Myocyte (in vitro differentiated cells): ENCODE measurements around the gene ASTN2. TPM values are rescaled to one million over a fixed set of nuclear protein-coding genes. Genes with fewer than 3 reads are reported as not detected.

ENCODE experiments used
- DNase-seq: peaks from one replicate; pipeline ENCODE4 v3.0.0-alpha.2; 2012; ENCODE audit warnings: low read depth
- total RNA-seq: library from RNA; depleted of rRNA; stranded (reverse); fragments of >200 nt; gene quantifications from 2 replicates; pipeline ENCODE4 v1.2.3, GENCODE V29; 2014

The ASTN2 gene
- total RNA-seq, 1 donor from 2014 or later, result 25.3 TPM

DNA sequence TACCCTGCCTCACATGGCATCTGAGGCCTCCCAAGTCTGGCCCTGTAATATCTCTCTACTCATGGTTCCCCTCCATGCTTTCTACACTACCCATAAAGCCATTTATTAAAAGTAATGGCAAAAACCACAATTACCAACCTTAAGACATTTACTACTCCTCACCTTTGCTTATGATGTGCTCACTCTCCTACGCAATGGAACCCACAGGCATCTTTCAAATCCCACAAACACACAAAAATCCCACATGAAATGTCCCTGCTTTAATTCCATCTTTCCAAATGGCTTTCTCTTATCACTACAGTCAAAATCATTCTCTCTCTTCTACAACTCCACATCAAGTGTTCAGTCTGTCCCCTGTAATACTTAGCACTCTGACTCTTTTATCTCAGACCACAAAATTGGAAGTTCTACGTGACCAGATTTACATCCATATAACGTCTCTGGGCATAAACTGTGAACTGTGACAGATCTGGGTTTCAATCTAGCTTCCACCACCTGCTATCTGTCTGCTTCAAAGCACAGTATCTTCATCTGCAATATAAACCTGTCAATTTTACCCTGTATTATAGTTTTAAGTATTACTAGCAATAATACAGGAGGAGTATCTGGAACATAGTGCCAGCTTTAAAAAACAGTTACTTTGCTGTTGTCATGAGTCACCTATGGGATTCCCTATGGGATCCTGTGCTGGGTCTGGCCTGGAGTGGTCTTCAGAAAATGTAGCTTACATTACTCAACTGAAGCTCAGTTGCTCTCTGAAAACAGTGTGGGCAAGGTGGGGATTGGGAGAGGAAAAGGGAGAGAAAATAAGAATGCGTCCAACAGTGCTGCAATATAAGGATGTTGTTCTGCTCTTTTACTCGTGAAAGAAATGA is 864.8 kb downstream of the ASTN2 start:
- DNase-seq, result no peak

DNA sequence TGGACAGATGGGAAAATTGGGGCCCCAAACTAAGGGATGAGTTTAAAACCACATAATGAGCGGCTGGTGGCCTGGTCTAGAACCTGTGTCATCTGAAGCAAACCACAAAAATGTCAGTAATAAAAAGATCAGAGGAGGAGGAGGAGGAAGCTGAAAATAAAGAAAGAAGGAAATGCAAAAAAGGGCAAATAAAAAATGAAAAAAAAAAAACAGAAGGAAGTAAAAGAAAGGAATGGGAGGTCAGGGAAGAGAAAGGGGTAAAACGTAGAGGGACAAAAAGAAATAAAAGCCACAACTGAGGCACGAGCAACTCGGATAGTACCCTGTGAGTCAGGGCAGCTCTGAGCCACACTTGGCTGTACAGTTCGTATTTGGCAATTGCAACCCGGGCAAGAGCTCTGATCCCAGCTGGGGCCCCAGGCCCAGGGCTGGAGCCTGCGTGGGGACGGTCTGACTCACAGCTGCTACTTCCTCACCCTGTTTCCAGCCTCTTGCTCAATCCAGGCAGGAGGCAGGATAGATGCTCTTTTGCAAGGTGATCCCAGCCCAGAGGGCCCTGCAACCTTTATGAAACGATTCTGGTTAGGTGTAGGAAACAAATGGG is 865.7 kb downstream of the ASTN2 start:
- peak; percentile 90 for DNase-seq

DNA sequence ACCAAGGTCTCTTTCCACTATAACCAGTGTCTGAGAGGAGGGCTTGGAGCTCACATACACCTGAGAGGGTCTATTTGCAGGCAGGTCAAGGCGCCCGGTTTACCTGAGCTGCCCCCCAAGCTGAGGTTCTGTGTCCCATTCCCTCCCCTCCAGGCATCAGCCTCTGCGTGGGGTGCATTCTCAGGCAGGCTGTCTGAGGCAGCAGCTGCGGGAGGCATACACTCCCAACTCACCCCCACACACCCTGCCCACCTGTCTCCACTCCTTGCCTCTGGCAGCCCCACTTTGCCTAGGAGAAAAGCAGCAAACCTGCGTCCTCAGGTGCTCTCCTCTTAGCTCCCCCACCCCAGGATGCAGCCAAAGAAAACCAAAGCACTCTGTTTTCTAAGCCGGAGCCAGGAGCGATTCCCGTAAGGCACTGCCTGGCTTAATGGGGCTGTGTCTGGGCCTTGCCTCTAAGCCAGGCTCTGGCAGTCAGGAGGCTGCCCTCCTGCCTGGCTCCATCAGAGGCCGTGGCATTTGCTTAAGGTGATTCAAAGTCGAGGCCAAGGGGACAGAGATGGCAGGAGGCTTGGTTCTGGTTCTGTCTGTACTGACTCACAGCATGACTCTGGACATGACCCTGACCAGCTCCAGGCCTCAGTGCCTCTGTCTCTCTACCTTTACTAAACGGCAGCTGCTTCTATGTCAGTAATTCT is 867.0 kb downstream of the ASTN2 start:
- DNase-seq, result no peak

DNA sequence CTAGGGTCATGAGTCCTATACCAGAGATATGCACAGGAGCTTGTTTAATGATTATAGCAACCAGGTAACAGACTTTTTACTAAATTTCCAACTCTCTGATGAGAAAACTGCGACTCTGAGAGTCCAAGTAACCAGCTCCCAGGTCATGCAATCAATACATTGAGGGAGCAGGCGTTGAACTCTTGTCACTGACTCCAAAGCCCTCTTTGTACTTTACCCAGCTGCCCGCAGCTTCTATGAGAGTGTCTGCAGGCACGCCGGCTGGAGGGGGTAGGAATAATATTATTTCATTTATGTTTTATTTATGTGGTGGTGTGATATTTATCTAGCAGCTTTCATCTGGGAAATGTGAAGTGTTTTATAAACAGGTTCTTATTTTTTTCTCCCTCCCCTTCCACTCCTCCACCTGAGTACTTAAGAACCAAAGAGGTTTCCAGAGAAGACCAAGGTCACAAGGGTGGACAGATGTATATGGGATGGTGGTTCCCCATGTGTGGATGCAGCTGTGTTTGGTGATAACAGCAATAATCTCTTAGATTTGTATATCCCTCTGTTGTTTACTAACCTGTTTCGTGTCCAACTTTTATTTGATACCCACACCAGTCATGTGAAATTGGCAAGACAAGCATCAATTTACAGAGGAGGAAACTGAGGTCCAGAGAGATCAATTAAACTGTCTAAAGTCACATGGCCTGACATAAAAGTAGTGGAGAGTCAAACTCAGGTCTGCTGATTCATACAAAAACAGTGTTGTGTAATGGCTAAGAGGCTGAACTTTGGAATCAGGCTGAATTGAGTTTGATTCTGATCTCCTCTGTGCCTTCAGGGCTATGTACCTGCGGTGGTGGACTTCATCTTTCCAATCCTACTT is 867.9 kb downstream of the ASTN2 start:
- DNase-seq, result no peak

DNA sequence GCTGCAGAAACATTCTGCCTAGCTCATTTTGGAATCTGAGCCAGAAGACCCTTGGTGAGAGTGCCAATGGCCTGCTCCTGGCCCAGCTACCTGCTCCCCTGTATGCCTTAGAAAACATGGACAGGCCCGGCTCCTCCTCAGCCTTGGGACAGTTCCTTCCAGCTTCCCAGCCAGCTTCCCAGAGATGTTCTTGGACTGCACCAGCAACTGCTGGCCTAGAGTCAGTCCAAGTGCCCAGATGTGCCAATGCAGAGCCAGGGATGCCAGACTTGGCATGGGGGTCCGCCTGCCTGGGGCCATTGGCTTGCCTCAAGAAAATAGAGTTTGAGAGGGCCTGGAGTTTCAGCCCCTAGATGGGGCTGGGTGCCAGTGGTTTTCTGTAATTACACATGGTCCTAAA is 870.0 kb downstream of the ASTN2 start:
- DNase-seq, result no peak

DNA sequence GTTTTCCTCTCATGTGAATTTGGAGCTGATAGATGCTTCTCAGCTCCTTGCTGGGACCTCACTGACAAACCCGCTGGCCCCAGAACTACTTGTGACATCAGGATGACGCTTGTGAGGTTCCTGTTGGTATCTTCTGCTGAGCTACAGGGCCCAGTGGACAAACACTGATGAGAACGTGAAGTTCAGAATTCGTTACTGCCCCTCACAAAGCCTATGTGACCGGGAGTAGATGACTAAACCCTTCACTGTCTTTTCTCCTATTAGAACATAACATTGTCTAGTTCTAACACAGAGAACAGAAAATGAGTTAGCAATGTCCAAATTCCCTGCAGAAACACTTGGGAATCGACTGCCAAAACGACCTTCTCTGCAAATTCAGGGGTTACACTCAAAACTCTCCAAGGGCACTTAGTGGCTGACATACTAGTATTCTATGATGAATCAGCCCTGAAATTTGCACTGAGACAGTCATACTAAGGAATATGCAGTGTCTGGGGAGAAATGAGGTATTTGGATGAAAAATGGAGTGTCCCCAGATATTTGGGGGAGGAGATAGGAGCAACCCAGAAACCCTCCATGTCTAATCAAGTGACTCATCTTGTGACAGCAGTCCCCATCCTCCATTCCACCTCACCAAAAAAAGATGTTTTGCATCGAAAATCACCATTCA is 871.0 kb downstream of the ASTN2 start:
- DNase-seq, result no peak

DNA sequence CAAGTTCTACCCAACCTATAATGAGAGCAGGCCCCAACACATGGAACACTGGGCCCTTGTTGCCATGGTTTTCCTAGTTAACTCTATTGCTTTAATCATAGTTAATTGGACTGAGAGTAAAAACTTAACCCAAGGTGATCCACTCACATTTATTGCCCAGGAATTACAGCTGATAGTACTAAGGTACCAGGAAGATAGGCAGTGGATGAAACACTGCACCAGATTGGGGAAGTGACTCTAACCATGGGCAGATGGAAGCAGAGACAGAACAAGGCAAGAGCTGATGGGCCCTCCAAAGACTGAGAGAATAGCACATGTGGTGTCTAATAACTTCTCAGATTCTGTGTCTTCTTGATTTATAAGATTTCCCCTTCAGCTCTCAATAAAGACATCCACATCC is 873.5 kb downstream of the ASTN2 start:
- no peak for DNase-seq

DNA sequence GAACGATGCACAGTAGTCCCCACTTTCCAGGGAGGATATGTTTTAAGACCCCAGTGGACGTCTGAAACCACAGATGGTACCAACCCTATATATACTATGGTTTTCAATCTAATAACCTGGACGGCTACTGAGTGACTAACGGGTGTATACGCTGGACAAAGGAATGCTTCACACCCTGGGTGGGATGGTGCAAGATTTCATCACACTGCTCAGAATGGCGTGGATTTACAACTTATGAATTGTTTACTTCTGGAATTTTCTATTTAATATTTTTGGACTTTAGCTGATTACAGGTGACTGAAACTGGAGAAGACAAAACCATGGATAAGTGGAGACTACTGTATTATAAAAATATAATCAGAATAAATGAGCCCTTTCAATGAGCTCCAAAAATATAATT is 875.3 kb downstream of the ASTN2 start:
- no peak for DNase-seq

DNA sequence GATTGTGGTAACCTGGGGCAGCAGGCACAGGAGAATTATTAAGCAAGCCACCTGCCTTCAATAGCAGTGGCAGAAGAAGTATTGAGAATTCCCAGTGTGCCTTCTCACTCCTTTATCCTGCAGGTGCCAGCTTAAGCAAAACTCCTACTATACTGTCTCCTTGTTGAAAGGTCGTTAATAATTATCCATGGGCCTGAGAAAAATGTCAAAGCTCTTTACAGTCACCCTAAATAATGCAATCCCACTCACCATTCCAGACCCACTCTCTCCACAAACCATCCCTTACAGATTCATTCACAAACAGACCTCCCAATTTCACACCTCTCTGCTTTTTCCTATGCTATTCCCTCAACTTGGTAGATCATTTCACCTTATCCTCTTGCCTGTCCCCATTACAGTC is 889.2 kb downstream of the ASTN2 start:
- no peak for DNase-seq

DNA sequence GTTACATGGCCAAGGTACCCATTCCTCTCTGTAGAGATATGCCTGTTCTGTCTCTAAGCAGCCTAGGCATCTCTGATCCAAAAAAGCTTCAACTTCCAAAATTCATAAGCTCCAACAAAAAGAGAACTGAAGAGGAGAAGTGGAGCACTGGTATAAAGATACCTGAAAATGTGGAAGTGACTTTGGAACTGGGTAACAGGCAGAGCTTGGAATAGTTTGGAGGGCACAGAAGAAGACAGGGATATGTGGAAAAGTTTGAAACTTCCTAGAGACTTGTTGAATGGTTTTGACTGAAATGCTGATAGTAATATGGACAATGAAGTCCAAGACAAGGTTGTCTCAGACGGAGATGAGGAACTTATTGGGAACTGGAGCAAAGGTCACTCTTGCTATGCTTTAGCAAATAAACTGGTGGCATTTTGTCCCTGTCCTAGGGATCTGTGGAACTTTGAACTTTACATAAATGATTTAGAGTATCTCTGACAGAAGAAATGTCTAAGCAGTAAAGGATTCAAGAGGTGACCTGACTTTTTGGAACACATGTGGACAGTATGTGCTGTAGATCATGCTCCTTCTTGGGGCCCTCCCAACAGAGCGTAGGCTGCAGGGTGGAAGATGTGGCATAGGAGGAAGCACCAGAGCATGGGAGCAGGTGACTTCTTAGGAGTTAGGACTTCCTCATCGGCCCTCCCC is 889.9 kb downstream of the ASTN2 start:
- no peak for DNase-seq

DNA sequence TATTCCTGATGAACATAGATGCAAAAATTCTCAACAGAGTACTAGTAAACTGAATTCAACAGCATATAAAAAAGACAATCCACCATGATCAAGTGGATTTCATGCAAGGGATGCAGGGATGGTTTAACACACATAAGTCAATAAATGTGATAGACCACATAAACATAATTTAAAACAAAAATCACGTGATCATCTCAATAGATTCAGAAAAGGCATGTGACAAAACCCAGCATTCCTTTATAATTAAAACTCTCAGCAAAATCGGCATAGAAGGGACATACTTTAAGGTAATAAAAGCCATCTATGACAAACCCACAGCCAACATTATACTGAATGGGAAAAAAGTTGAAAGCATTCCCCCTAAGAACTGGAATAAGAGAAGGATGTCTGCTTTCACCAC is 894.6 kb downstream of the ASTN2 start:
- no peak for DNase-seq

DNA sequence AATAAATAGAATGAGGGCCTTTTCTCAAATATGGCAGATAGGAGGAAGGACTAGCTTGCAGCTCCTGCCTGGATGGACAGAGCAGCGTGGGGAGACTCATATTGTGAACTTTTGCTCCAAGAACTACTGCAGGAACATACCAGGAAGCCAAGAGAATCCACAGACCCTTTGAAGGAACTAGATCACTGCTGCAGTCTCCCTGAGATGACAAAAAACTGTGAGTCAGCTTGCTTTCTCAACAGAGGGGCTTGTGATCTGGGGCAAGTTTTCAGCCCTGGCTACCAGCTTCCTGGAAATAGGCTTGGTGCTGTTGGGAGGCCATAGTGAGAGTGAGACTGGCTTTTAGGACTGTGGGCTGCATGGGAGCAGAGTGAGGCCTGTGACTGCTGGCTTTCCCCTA is 898.4 kb downstream of the ASTN2 start:
- no peak for DNase-seq

DNA sequence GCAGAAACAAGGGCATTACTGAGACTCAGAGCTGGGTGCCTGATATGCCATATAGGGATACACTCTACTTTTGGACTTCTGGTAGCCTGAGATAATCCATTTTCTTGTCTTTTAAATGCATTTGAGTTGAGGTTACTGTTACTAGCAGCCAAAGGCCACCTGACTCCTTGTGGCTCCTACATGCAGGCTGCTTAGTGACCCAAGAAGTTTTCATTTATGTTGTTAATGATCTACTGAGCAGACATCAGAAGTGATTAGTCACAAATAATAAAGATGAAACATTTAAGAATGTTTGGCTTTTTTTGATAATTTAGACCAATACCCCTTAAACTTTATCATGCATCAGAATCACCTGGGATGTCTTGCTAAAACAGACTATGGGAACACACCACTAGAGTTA is 899.3 kb downstream of the ASTN2 start:
- DNase-seq, result no peak

DNA sequence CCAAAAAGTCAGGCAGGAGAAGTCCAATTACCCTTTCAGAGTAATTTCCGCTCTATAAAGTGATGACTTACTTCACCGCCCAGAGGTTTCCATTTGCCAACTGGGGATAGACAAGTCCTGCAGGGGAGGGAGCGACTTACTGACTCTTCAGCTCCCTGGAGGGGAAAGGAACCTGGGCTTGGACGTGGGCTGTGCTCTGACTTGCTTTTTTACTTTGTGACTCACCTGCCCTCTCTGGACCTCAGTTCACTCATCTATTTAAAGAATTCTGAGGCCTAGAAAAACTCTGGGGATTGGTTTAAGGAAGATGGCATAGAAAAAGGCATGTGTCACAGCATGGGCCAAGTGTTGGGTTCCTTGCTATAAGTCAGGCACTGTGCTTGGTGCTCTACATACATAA is 908.2 kb downstream of the ASTN2 start:
- DNase-seq, result no peak

DNA sequence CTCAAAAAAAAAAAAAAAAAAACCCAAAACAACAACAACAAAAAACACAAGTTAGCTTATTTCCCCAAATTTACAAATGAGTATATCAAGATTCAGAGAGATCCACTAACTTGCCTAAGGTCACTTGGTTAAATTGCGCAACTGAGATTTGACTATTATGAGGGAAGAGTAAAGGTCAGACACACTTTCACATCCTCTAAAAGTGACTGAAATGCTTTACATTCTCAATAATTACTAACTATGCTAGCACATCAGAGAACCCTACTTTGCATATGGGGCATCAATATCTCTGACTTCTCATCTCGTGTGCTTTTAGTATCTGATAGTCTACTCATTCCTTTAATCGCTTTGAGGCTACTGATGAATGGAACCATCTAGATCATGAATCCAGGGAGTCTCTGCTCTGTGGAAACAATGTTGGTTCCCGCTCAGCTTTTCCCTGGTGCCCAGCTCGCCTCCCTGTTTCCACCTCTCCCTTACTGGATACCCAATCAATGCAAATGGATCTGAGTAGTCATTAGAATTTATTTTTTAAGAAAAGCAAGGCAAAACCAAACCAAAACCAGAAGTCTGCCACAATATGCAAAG is 909.9 kb downstream of the ASTN2 start:
- DNase-seq, result no peak

DNA sequence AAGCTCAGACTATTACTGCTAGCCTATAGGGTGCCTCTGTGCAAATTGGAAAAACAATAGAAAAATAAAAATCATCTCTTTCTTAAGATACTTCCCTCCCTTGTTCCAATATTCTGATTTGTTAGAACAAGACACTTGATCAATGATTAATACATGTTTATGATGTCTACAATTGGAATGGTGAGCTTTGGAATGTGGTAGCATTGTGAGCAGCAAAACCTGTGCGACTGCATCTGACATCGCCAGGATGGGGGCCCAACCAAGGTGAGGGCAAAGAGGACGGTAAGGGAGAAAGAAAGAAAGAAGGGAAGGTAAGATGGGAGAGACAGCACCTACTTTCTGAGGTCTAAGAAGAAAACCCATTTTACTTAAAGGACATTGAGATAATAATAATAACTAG is 910.8 kb downstream of the ASTN2 start:
- no peak for DNase-seq

DNA sequence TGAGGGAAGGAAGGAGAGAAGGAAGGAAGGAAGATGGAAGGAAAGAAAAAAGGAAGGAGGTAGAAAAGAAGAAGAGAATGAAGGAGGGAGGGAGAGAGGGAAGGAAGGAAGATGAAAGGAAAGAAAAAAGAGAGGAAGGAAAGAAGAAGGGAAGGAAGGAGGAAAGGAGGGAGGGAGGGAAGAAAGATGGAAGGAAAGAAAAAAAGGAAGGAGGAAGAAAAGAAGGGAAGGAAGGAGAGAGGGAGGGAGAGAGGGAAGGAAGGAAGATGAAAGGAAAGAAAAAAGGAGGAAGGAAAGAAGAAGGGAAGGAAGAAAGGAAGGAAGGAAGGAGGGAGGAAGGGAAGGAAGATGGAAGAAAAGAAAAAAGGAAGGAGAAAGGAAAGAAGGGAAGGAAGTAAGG is 912.1 kb downstream of the ASTN2 start:
- no peak for DNase-seq

DNA sequence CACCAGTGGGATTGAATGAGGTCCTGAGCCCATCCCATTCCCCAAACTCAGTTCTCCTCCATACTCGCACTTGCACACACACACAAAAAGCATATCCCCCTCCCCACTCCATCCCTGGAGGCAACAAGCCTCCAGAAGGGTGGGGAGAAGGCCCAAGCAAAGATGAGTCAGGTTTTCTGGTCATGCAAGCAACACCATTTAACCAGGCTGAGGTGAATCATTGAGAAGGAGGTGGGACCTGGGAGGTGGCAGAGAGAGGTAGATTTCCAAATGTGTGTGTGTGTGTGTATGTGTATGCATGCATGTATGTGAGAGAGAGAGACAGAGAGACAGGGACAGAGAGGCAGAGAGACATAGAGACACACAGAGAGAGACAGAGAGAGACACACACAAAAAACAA is 913.0 kb downstream of the ASTN2 start:
- DNase-seq, result no peak

DNA sequence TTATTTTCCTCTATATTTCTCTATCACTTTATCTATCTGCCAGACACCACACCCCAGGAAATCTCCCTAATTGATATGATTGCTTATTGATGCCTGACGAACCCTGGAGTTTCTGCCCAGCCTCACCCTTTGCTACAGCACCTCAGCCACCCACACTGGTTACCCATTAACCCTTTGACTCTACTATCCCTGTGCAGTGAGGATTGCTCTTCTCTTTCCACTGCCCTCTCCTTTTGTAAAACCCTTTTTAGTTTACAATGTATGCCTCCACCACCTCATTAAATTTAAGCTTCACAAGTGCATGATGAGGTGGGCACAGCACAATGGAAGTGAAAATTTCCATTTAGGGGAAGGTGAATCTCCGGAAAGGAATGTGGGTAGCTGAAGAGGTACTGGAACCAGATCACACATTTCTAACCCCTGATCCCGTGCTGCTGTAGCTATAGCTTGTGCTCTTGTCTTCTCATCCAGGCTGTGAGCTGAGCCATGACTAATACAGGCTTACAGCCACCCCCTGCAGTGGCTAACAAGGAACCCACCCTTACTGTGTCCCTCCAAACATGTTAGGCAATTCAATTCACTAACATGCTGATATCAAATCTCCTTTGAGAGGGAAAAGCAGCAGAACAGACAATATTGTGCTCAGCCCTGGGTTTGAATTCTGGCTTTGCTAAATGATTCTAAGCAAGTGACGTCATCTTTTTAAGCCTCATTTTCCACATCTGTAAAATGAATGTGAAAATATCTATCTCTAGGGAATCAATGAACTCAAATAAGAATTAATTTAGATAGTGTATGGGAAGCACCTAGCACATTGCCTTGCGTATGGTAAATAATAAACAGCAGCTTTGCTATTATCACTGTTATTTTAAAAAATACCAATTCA is 914.6 kb downstream of the ASTN2 start:
- peak; percentile 25 for DNase-seq
